Adrenal gland (tissue), 12 donors: ENCODE data around the gene HHATL. TPM values are rescaled to one million over a fixed set of nuclear protein-coding genes. Genes with fewer than 3 reads are reported as not detected.

Source experiments
- DNase-seq, 7 donors: peaks; one replicate each; pipeline ENCODE4 v3.0.0-alpha.2; 2019 to 2020
- H3K27ac ChIP-seq, 5 donors: fragments of 200-600 bp; sonication (generic) in 4 of 5; 1 replicate in 3 of 5; 2 replicates in 2 of 5; pipeline versions ENCODE4 v1.5.1 to v1.8.0; 2016 to 2020; ENCODE audit warnings: mild to moderate bottlenecking in 1 of 5
- H3K27me3 ChIP-seq: fragments of 200-600 bp; 2 replicates; pipeline ENCODE4 v1.8.0; 2021
- H3K36me3 ChIP-seq, 2 donors: fragments of 200-600 bp; replicated peaks in 1 of 2; 1 replicate in 1 of 2; 2 replicates in 1 of 2; pipeline versions ENCODE4 v1.5.1 to v1.8.0; 2018 to 2022
- H3K4me1 ChIP-seq, 2 donors: fragments of 200-600 bp; replicated peaks in 1 of 2; 1 replicate in 1 of 2; 2 replicates in 1 of 2; pipeline versions ENCODE4 v1.5.1 to v1.8.0; 2018 to 2021
- H3K4me3 ChIP-seq, 4 donors: fragments of 200-600 bp; sonication (generic) in 3 of 4; one replicate each; pipeline ENCODE4 v1.5.1; 2016 to 2018
- H3K9me3 ChIP-seq, 3 donors: fragments of 200-600 bp; sonication (generic) in 1 of 3; replicated peaks in 1 of 3; 1 replicate in 2 of 3; 2 replicates in 1 of 3; pipeline versions ENCODE4 v1.5.1 to v1.8.0; 2016 to 2021
- POLR2A ChIP-seq, 2 donors: fragments of 450-650 bp; IDR thresholded peaks; one replicate each; pipeline ENCODE4 v1.6.1; 2017; ENCODE audit warnings: antibody characterized with exemption in 2 of 2, mild to moderate bottlenecking in 2 of 2, moderate library complexity in 1 of 2
- WGBS, 4 donors: extraction: QIAGEN DNeasy Blood & Tissue Kit in 2 of 4; methylation state at CpG; one replicate each; pipeline versions ENCODE4 v1.1.5 to v1.1.7; 2013 to 2017; 5-methylcytosine and 5-hydroxymethylcytosine counted together
- intact Hi-C, 2 donors: fragments of 100-400 bp; cut with DNase I; formaldehyde crosslinking; loops; one replicate each; pipeline versions ENCODE4 v1.14.1 to v1.15.0; 2022 to 2023
- polyA plus RNA-seq, 3 donors: library from polyadenylated mRNA; stranded (reverse); fragments of 200-250 nt in 2 of 3; fragments of 350-450 nt in 1 of 3; fragmentation: Illumina TruSeq in 1 of 3; extraction: RNeasy Lipid Tissue Mini Kit (QIAGEN cat#74804) in 1 of 3; gene quantifications; one replicate each; pipeline ENCODE4 v1.2.3, GENCODE V29; 2013 to 2014
- total RNA-seq, 9 donors: library from RNA; depleted of rRNA in 4 of 9; stranded (reverse); fragments of >200 nt in 4 of 9; fragments of 120-200 nt in 1 of 9; fragmentation: NEBNext Ultra II Directional in 1 of 9; extraction: Animal tissue kit (Norgen Biotek cat#: 25700) in 1 of 9; gene quantifications; one replicate each; pipeline versions ENCODE4 v1.1.0 to v1.2.4, GENCODE V29; 2013 to 2023
- TF ChIP-seq, protein P1 (sequence below), 6 experiments: fragments of 450-650 bp in 4 of 6; fragments of 200-600 bp in 2 of 6; sonication (generic) in 1 of 6; IDR thresholded peaks; 1 replicate in 5 of 6; 2 replicates in 1 of 6; pipeline versions ENCODE4 v1.5.1 to v1.8.0; 2016 to 2021; ENCODE audit warnings: antibody characterized with exemption in 6 of 6, mild to moderate bottlenecking in 2 of 6, moderate library complexity in 1 of 6
- donor health status: healthy with polysubstance abuse.
- donor health status: Bipolar disorder and iron deficiency.
- donor health status: DM: yes; HTN: yes; CAD: no.
- donor health status: DM: no; HTN: no; CAD: no.
- donor health status: DM: no; HTN: no; CAD: no.
- donor health status: DM: yes; HTN: yes; CAD: no.

The HHATL gene
- total and polyA plus RNA-seq, 12 donors = 0.18 to 4.5 (median 0.73) TPM; not detected in 2

- Histone ChIP-seq H3K4me3 (peak within 1 kb of the TSS in 3 of 4 donors; percentile 58 to 86 (median 62)), H3K9me3 (no peaks in the 10 kb centered on the region), H3K36me3 (peaks cover 0 to 12% of the 10 kb centered on the region in 2 donors), H3K27ac (peak within 1 kb of the TSS in 4 of 5 donors; percentile 70 to 94 (median 82)), H3K27me3 (no peaks in the 10 kb centered on the region), H3K4me1 (peaks cover 36 to 45% of the 10 kb centered on the region in 2 donors)
- peak; percentile 46 to 83 (median 68) for DNase-seq
- intact Hi-C loops = loop anchor here (5.0 to 10.0 kb wide), 2 partner anchors 49 to 51 kb away; partner anchors contain the start of gene NKTR (in 2 of the 2)
- WGBS, 4 donors = 0 to 6% (median 4%) methylated on average over 1 to 31 of the region's 31 CpGs
- peak in 1 of 2 donors; percentile 6 for TF ChIP-seq POLR2A (IDR thresholded peaks at IDR 0.05)
- TF ChIP-seq, protein P1, sequence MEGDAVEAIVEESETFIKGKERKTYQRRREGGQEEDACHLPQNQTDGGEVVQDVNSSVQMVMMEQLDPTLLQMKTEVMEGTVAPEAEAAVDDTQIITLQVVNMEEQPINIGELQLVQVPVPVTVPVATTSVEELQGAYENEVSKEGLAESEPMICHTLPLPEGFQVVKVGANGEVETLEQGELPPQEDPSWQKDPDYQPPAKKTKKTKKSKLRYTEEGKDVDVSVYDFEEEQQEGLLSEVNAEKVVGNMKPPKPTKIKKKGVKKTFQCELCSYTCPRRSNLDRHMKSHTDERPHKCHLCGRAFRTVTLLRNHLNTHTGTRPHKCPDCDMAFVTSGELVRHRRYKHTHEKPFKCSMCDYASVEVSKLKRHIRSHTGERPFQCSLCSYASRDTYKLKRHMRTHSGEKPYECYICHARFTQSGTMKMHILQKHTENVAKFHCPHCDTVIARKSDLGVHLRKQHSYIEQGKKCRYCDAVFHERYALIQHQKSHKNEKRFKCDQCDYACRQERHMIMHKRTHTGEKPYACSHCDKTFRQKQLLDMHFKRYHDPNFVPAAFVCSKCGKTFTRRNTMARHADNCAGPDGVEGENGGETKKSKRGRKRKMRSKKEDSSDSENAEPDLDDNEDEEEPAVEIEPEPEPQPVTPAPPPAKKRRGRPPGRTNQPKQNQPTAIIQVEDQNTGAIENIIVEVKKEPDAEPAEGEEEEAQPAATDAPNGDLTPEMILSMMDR (IDR thresholded peaks at IDR 0.05) = no peak
These were observed 48.9 kb downstream of the HHATL start, which contains the start of gene ZBTB47 for GRCh38 chr3:42653560-42654330. ZBTB47 (plus strand) TSS chr3:42653697; CDS start chr3:42658356, 4,659 bp downstream.

DNA sequence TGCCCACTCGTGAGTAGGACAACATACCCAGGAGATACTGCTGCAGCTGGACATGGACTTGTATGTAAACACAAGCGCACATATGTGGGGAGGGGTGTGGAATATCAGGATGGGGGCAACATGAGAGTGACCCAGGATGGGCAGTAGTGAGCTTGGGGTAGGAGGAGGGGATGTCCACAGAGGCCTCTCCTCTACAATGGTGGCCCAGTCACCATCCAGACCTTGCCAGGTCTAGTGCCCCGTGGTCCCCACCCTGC lies 49.4 kb downstream of the HHATL start:
- TF ChIP-seq, protein P1 (IDR thresholded peaks at IDR 0.05) = no peak
- TF ChIP-seq POLR2A (IDR thresholded peaks at IDR 0.05) = no peak
- Histone ChIP-seq H3K4me1 (peaks cover 36 to 45% of the 10 kb centered on the region in 2 donors), H3K27ac (peak overlapping the region in 4 of 5 donors; percentile 27 to 94 (median 80)), H3K4me3 (peak overlapping the region in 3 of 4 donors; percentile 58 to 86 (median 62)), H3K36me3 (peaks cover 0 to 11% of the 10 kb centered on the region in 2 donors), H3K9me3 (no peaks in the 10 kb centered on the region), H3K27me3 (no peaks in the 10 kb centered on the region)
- 28 to 44% (median 40%) methylated on average over 3 of the region's 3 CpGs for WGBS, 4 donors
- peak in 2 of 7 donors; percentile 24 to 38 for DNase-seq
- intact Hi-C loops = loop anchor here (5.0 to 10.0 kb wide), 2 partner anchors 48 to 51 kb away; partner anchors contain the start of gene NKTR (in 2 of the 2)

DNA sequence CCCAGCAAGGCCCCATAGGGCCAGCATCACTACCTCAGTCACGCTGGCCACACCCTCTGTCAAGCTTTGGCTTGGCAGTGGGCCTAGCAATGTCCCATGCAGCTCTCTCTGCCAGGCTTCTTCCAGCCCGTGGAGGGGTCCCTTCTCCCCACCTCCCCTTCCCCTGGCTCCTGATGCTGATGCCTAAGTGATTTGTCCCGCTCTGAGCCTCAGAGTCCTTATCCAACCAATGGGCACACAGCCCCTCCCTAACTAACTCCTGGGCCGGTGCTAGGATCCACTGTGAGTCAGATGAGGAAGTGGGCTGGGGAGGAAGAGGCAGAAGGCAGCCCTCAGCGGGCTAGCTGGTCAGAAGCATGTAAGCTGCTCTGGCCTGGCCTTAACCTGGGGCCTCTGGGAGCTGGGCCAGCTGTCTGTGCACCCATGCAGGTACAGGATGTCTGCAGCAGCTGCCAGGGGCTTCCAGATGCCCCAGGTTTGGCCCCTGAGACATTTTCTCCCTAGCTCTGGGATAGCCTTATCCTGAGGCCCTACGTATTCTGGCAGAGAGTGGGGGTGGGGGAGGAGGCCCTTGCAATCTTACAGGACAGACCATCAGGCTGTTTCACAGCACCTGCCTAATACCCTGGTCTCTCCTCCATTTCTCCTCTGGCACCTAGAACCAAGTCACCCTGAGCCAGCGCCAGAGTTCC lies 49.8 kb downstream of the HHATL start:
- WGBS, 4 donors = 28 to 36% (median 33%) methylated on average over 6 to 7 of the region's 7 CpGs
- TF ChIP-seq, protein P1 (IDR thresholded peaks at IDR 0.05) = no peak
- TF ChIP-seq POLR2A (IDR thresholded peaks at IDR 0.05) = peak; percentile 62 to 88
- H3K27me3 ChIP-seq = no peaks in the 10 kb centered on the region
- H3K27ac ChIP-seq = peak overlapping the region in 4 of 5 donors; percentile 27 to 94 (median 80)
- no peaks in the 10 kb centered on the region for H3K9me3 ChIP-seq
- peak overlapping the region in 2 of 4 donors; percentile 58 to 86 for H3K4me3 ChIP-seq
- peaks cover 36 to 45% of the 10 kb centered on the region in 2 donors for H3K4me1 ChIP-seq
- intact Hi-C loops = loop anchor here (5.0 to 10.0 kb wide), 2 partner anchors 48 to 50 kb away; partner anchors contain the start of gene NKTR (in 2 of the 2)
- peaks cover 0 to 12% of the 10 kb centered on the region in 2 donors for H3K36me3 ChIP-seq
- peak; percentile 40 to 83 (median 73) for DNase-seq

- no peak for DNase-seq
- 53 to 55% methylated on average over 1 of the region's 1 CpG; no CpG with 5 or more reads in 2 of the 4 donors for WGBS, 4 donors
- Histone ChIP-seq H3K27me3 (no peaks in the 10 kb centered on the region), H3K9me3 (no peaks in the 10 kb centered on the region), H3K4me1 (peaks cover 36 to 48% of the 10 kb centered on the region in 2 donors), H3K4me3 (peak overlapping the region in 1 of 4 donors; percentile 86), H3K27ac (peak overlapping the region in 4 of 5 donors; percentile 23 to 94 (median 58)), H3K36me3 (peaks cover 0 to 16% of the 10 kb centered on the region in 2 donors)
- TF ChIP-seq, protein P1 (IDR thresholded peaks at IDR 0.05) = no peak
- no peak for TF ChIP-seq POLR2A (IDR thresholded peaks at IDR 0.05)
- intact Hi-C loops = loop anchor here (5.0 to 10.0 kb wide), 2 partner anchors 47 to 50 kb away; partner anchors contain the start of gene NKTR (in 2 of the 2)
These were observed 50.4 kb downstream of the HHATL start for GRCh38 chr3:42652251-42652610.
